Loucy (cell line): ENCODE data around the gene ADAD2.

ENCODE experiments used
- H2AFZ ChIP-seq: fragments of 200-600 bp; sonication (generic); 2 replicates; pipeline ENCODE4 v1.6.0; 2016; ENCODE audit warnings: antibody characterized with exemption, mild to moderate bottlenecking, low read length, moderate library complexity
- H3F3A ChIP-seq: fragments of 200-600 bp; 2 replicates; pipeline ENCODE4 v1.6.0; 2016; ENCODE audit warnings: antibody characterized with exemption, low read depth, mild to moderate bottlenecking
- H3K27me3 ChIP-seq: fragments of 200-600 bp; sonication (generic); 2 replicates; pipeline ENCODE4 v1.6.1; 2014; ENCODE audit warnings: low read length, mild to moderate bottlenecking; ENCODE audit not compliant: insufficient read depth, poor library complexity, severe bottlenecking
- H3K36me3 ChIP-seq: fragments of 200-600 bp; sonication (generic); 2 replicates; pipeline ENCODE4 v1.6.1; 2016; ENCODE audit warnings: low read length; ENCODE audit not compliant: insufficient read depth
- H3K4me1 ChIP-seq: fragments of 200-600 bp; sonication (generic); 2 replicates; pipeline ENCODE4 v1.5.1; 2014; ENCODE audit warnings: low read length, mild to moderate bottlenecking; ENCODE audit not compliant: insufficient read depth, poor library complexity, severe bottlenecking
- H3K4me2 ChIP-seq: fragments of 200-600 bp; sonication (generic); 2 replicates; pipeline ENCODE4 v1.6.0; 2014; ENCODE audit warnings: antibody characterized with exemption, low read length, low read depth, mild to moderate bottlenecking; ENCODE audit not compliant: poor library complexity, severe bottlenecking
- H3K4me3 ChIP-seq: fragments of 200-600 bp; sonication (generic); 2 replicates; pipeline ENCODE4 v1.5.1; 2014; ENCODE audit warnings: low read length, mild to moderate bottlenecking, mixed read lengths; ENCODE audit not compliant: poor library complexity, severe bottlenecking
- H3K79me2 ChIP-seq: fragments of 200-600 bp; sonication (generic); 2 replicates; pipeline ENCODE4 v1.6.1; 2014; ENCODE audit warnings: low read length; ENCODE audit not compliant: insufficient read depth
- H3K9ac ChIP-seq: fragments of 200-600 bp; sonication (generic); 2 replicates; pipeline ENCODE4 v1.6.0; 2014; ENCODE audit warnings: mild to moderate bottlenecking, low read depth, low read length, moderate library complexity; ENCODE audit not compliant: poor library complexity, severe bottlenecking
- H3K9me2 ChIP-seq: fragments of 200-600 bp; sonication (generic); replicated peaks from 2 replicates; pipeline ENCODE4 v1.6.1; 2016; ENCODE audit warnings: low read depth, low read length, mixed read lengths
- H3K9me3 ChIP-seq: fragments of 200-600 bp; sonication (generic); 2 replicates; pipeline ENCODE4 v1.6.1; 2014; ENCODE audit warnings: mild to moderate bottlenecking, antibody characterized with exemption, low read length, low read depth; ENCODE audit not compliant: insufficient read depth
- H4K20me1 ChIP-seq: fragments of 200-600 bp; sonication (generic); 2 replicates; pipeline ENCODE4 v1.6.0; 2014; ENCODE audit warnings: antibody characterized with exemption, low read length, mild to moderate bottlenecking; ENCODE audit not compliant: insufficient read depth, poor library complexity, severe bottlenecking
- CTCF ChIP-seq: fragments of 200-600 bp; sonication (generic); conservative IDR thresholded peaks from 2 replicates; pipeline ENCODE4 v1.5.1; 2014; ENCODE audit warnings: mild to moderate bottlenecking, antibody characterized with exemption, low read length
- EZH2phosphoT487 ChIP-seq: fragments of 200-600 bp; IDR thresholded peaks from 2 replicates; pipeline ENCODE4 v1.6.1; 2018; ENCODE audit warnings: antibody characterized with exemption, mild to moderate bottlenecking, moderate library complexity, borderline replicate concordance

Gene ADAD2

GRCh38 chr16:84239909-84240308 lies 49.0 kb downstream of the ADAD2 start, which contains the start of gene KCNG4:
Gene KCNG4, minus strand, starts transcription at chr16:84240012. Its CDS starts 2,527 bp downstream, at chr16:84237485.
- Histone ChIP-seq H3K9me2 (no peaks in the 10 kb centered on the region), H4K20me1 (no peaks in the 10 kb centered on the region), H3K4me2 (no peak within 1 kb of the TSS), H3F3A (no peaks in the 10 kb centered on the region), H3K4me3 (no peak within 1 kb of the TSS), H3K9ac (no peak within 1 kb of the TSS), H3K36me3 (no peaks in the 10 kb centered on the region), H2AFZ (no peak within 1 kb of the TSS), H3K27me3 (no peaks in the 10 kb centered on the region), H3K79me2 (no peaks in the 10 kb centered on the region), H3K4me1 (no peaks in the 10 kb centered on the region), H3K9me3 (no peaks in the 10 kb centered on the region)
- no peak for TF ChIP-seq EZH2phosphoT487

- no peaks in the 10 kb centered on the region for H3K9me2 ChIP-seq
These were observed 49.5 kb downstream of the ADAD2 start for GRCh38 chr16:84240455-84240854.

GRCh38 chr16:84241778-84242177 lies 50.8 kb downstream of the ADAD2 start:
- Histone ChIP-seq H3K4me1 (no peaks in the 10 kb centered on the region), H2AFZ (no peak overlapping the region), H3K4me2 (no peak overlapping the region), H3F3A (no peaks in the 10 kb centered on the region), H3K9me2 (no peaks in the 10 kb centered on the region), H4K20me1 (no peaks in the 10 kb centered on the region), H3K9me3 (no peaks in the 10 kb centered on the region), H3K27me3 (no peaks in the 10 kb centered on the region), H3K79me2 (no peaks in the 10 kb centered on the region), H3K9ac (no peak overlapping the region), H3K4me3 (no peak overlapping the region), H3K36me3 (no peaks in the 10 kb centered on the region)
- TF ChIP-seq CTCF (no peak), EZH2phosphoT487 (no peak)

More at GRCh38 chr16:84240455-84240854, 49.5 kb downstream of the ADAD2 start:
- Histone ChIP-seq H4K20me1 (no peaks in the 10 kb centered on the region), H3K9ac (no peak overlapping the region), H3K79me2 (no peaks in the 10 kb centered on the region), H3K4me2 (no peak overlapping the region), H3K4me3 (no peak overlapping the region), H3F3A (no peaks in the 10 kb centered on the region), H3K36me3 (no peaks in the 10 kb centered on the region), H2AFZ (no peak overlapping the region), H3K9me3 (no peaks in the 10 kb centered on the region), H3K27me3 (no peaks in the 10 kb centered on the region), H3K4me1 (no peaks in the 10 kb centered on the region)
- TF ChIP-seq CTCF: no peak
- no peak for TF ChIP-seq EZH2phosphoT487

- Histone ChIP-seq H3K9me3 (no peaks in the 10 kb centered on the region), H3K9me2 (no peaks in the 10 kb centered on the region)
- TF ChIP-seq CTCF (no peak), EZH2phosphoT487 (no peak)
These were observed 51.9 kb downstream of the ADAD2 start for GRCh38 chr16:84242839-84243238.

More at GRCh38 chr16:84242839-84243238, 51.9 kb downstream of the ADAD2 start:
- Histone ChIP-seq H3F3A (no peaks in the 10 kb centered on the region), H3K27me3 (no peaks in the 10 kb centered on the region), H3K36me3 (no peaks in the 10 kb centered on the region), H3K79me2 (no peaks in the 10 kb centered on the region), H3K4me2 (no peak overlapping the region), H4K20me1 (no peaks in the 10 kb centered on the region), H2AFZ (no peak overlapping the region), H3K4me3 (no peak overlapping the region), H3K9ac (no peak overlapping the region), H3K4me1 (no peaks in the 10 kb centered on the region)
